Measurements from ENCODE around the gene FRMD6.

Gene FRMD6

DNA sequence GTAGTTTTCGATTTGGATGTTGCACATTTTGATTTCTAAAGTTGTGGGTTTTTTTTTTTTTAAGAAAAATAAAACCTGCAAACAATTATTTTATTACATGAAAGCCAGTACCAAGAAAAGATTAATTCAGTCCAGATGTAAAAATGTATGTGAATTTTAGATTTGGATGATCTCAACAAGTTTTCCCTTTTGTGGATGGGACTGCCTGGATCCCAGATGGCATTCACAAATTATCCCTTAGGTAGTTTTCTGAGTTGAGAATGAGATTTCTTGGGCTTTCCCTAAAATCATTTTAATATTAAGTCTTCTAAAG is 2.8 kb downstream of the FRMD6 start:
- DNase-seq (ENCODE audit: extremely low spot score), result no peak
- POLR2A ChIA-PET, result no interaction called here
- no peak for TF ChIP-seq LEF1 (IDR thresholded peaks at IDR 0.05; ENCODE audit: borderline replicate concordance)
- CTCF ChIA-PET, result interaction anchor here (0.9 kb wide), 1 partner anchor 13 kb away, joined by 4 read pairs; no protein-coding TSS in a partner anchor

DNA sequence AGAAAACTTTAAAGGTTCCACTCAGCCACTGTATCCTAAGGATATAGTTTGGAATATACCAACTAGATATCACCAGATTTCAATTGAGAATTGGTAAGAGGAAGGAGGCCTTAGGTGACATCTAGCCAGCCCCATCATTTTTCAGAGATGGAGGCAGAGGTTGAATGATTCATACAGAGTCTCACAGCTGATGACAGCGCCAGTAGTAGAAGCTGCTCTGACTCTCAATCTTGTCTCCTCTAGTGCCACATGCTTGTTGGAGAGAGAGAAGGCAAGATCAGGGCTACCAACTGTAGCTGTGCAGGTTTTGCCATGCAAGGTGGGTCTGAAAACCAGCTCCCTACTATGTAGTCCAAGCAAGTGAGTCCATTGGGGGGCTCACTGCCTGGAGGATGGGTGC is 6.1 kb downstream of the FRMD6 start:
- POLR2A ChIA-PET, result interaction anchor here (1.0 kb wide), 1 partner anchor 74 kb away, joined by 3 read pairs; no protein-coding TSS in a partner anchor
- CTCF ChIA-PET, result interaction anchor here (0.5 to 0.7 kb wide), 2 partner anchors 76 to 449 kb away, joined by 3 to 4 read pairs; no protein-coding TSS in a partner anchor
- TF ChIP-seq ELF4 (IDR thresholded peaks at IDR 0.05), result no peak
- TF ChIP-seq NFRKB (IDR thresholded peaks at IDR 0.05), result no peak
- TF ChIP-seq HDGF (IDR thresholded peaks at IDR 0.05; ENCODE audit: borderline replicate concordance), result no peak
- TF ChIP-seq L3MBTL2 (conservative IDR thresholded peaks at IDR 0.05), result no peak
- TF ChIP-seq, protein P1, sequence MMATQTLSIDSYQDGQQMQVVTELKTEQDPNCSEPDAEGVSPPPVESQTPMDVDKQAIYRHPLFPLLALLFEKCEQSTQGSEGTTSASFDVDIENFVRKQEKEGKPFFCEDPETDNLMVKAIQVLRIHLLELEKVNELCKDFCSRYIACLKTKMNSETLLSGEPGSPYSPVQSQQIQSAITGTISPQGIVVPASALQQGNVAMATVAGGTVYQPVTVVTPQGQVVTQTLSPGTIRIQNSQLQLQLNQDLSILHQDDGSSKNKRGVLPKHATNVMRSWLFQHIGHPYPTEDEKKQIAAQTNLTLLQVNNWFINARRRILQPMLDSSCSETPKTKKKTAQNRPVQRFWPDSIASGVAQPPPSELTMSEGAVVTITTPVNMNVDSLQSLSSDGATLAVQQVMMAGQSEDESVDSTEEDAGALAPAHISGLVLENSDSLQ (IDR thresholded peaks at IDR 0.05), result no peak
- TF ChIP-seq FOXK2 (IDR thresholded peaks at IDR 0.05), result no peak
- no peak for TF ChIP-seq SP1 (IDR thresholded peaks at IDR 0.05)
- no peak for TF ChIP-seq ARNT (IDR thresholded peaks at IDR 0.05)
- TF ChIP-seq FOXA1 (IDR thresholded peaks at IDR 0.05), result no peak
- no peak for TF ChIP-seq ZNF384 (IDR thresholded peaks at IDR 0.05)
- no peak for TF ChIP-seq SUZ12 (IDR thresholded peaks at IDR 0.05)
- no peak for TF ChIP-seq BHLHE40 (IDR thresholded peaks at IDR 0.05; ENCODE audit: borderline replicate concordance)
- no peak for TF ChIP-seq TARDBP (IDR thresholded peaks at IDR 0.05)
- no peak for TF ChIP-seq CTBP1 (IDR thresholded peaks at IDR 0.05; ENCODE audit: borderline replicate concordance)
- TF ChIP-seq FOXM1 (IDR thresholded peaks at IDR 0.05; ENCODE audit: borderline replicate concordance), result no peak
- no peak for TF ChIP-seq LEF1 (IDR thresholded peaks at IDR 0.05; ENCODE audit: borderline replicate concordance)
- no peak for DNase-seq (ENCODE audit: extremely low spot score)

DNA sequence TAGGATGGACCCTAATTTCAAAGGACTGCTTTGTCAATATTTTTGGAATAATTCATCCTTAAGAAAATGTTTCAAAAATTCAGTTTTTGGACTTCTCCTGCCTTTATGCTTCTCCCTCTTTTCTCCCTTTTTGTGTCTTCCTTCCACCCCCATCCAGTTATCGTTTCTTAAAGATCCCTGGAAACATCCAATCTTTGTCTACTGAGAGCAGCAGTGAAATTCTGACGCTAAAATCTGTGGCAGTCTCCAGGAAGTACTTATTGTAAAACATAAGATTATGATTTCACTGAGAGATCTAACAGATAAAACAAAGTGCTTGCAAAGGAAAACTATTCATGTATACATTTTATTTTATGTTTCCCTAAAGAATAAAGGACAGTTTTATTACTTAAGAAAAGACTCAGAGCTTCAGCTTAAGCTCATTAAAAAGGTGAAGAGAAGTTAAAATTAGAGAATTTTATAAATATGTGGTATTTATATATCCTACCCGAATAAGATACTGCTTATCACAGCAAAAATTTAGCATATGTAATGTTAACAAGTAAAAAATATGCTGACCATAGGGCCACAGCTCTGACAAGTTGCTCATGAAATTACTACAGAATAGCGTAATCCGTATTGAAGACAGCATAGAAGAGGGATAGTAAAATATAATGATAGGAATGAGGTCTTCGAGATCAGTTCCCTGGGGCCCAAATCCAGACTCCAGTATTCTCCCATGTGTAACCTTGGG is 6.9 kb downstream of the FRMD6 start:
- TF ChIP-seq L3MBTL2 (conservative IDR thresholded peaks at IDR 0.05), result no peak
- TF ChIP-seq FOXK2 (IDR thresholded peaks at IDR 0.05), result no peak
- TF ChIP-seq NFRKB (IDR thresholded peaks at IDR 0.05), result no peak
- no peak for TF ChIP-seq HDGF (IDR thresholded peaks at IDR 0.05; ENCODE audit: borderline replicate concordance)
- no peak for TF ChIP-seq LEF1 (IDR thresholded peaks at IDR 0.05; ENCODE audit: borderline replicate concordance)
- no peak for TF ChIP-seq TARDBP (IDR thresholded peaks at IDR 0.05)
- TF ChIP-seq, protein P1 (IDR thresholded peaks at IDR 0.05), result no peak
- TF ChIP-seq ZNF384 (IDR thresholded peaks at IDR 0.05), result no peak
- DNase-seq (ENCODE audit: extremely low spot score), result no peak
- POLR2A ChIA-PET, result interaction anchor here (1.0 kb wide), 1 partner anchor 75 kb away, joined by 3 read pairs; no protein-coding TSS in a partner anchor
- CTCF ChIA-PET, result no interaction called here

DNA sequence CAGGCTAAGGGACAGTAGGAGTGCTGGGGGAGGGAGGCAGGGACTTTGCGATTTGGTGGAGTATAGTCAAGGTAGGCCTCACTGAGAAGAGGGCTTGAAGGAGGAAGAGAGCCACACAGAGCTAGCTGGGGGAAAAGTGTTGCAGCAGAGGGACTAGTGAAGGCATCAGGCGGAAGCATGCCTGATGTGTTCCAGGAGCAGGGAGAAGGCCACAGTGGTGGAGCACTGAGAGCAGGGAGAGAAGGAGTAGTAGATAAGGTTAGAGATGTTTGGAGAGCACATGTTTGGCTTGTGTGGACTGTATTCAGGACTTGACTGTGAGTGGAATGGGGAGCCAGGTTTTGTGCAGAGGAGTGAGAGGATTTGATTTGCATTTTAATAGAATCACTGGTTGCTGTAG is 9.0 kb downstream of the FRMD6 start:
- POLR2A ChIA-PET, result no interaction called here
- DNase-seq (ENCODE audit: extremely low spot score), result no peak
- TF ChIP-seq L3MBTL2 (conservative IDR thresholded peaks at IDR 0.05) (no peak), TARDBP (IDR thresholded peaks at IDR 0.05) (no peak)
- CTCF ChIA-PET, result no interaction called here

DNA sequence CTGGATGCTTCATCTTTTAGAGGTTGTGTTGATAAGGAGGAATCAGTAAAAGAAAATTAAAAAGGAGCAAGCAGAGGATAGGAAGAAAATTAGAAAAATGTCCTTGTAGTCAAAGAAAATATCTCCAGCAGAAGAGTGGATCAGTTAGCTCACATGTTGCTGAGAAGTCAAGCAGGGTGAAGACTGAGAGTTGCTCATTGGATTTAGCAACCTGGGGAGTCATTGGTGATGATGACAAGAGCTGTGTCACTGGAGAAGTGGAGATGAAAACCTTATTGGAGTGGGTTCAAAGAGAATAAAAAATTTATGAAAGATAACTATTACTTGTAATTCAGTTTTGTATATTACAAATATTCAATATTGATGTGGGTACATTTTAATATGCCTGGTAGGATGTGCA is 9.8 kb downstream of the FRMD6 start:
- ChIA-PET CTCF (no interaction called here), POLR2A (no interaction called here)
- TF ChIP-seq ARNT (IDR thresholded peaks at IDR 0.05) (no peak), ZNF384 (IDR thresholded peaks at IDR 0.05) (no peak), SP1 (IDR thresholded peaks at IDR 0.05) (no peak), TARDBP (IDR thresholded peaks at IDR 0.05) (no peak), FOXA1 (IDR thresholded peaks at IDR 0.05) (no peak), CTBP1 (IDR thresholded peaks at IDR 0.05; ENCODE audit: borderline replicate concordance) (no peak), FOXK2 (IDR thresholded peaks at IDR 0.05) (no peak), FOXM1 (IDR thresholded peaks at IDR 0.05; ENCODE audit: borderline replicate concordance) (no peak), HDGF (IDR thresholded peaks at IDR 0.05; ENCODE audit: borderline replicate concordance) (no peak), NFRKB (IDR thresholded peaks at IDR 0.05) (no peak)
- TF ChIP-seq, protein P1 (IDR thresholded peaks at IDR 0.05), result no peak
- DNase-seq (ENCODE audit: extremely low spot score), result no peak

DNA sequence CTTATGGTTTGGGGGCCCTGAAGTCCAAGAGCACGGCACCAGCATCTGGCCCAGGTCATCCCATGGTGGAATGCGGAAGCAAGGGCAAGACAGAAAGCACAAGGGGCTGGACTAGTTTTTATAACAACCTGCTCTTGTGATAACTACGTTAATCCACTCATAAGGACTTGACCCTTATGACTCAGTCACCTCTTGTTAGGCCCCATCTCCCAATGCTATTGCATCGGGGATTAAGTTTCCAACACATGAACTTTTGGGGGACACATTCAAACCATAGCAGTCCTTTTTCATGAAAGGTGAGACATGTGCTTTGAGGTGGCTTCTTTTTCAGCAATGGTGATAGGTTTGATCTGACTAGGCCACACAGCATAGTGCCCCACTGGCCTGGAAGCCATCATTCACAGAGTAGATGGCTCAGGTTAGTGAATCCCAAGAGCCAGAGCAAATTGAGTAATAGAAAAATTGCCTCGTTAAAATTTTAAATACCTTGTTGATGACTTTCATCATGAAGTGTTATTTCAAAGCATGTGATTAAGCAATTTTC is 12.1 kb downstream of the FRMD6 start:
- DNase-seq (ENCODE audit: extremely low spot score), result no peak
- ChIA-PET CTCF (no interaction called here), POLR2A (no interaction called here)
- no peak for TF ChIP-seq ARNT (IDR thresholded peaks at IDR 0.05)
- TF ChIP-seq ELF4 (IDR thresholded peaks at IDR 0.05), result no peak
- TF ChIP-seq HDGF (IDR thresholded peaks at IDR 0.05; ENCODE audit: borderline replicate concordance), result no peak
- TF ChIP-seq, protein P1 (IDR thresholded peaks at IDR 0.05), result no peak
- no peak for TF ChIP-seq FOXA1 (IDR thresholded peaks at IDR 0.05)
- TF ChIP-seq FOXK2 (IDR thresholded peaks at IDR 0.05), result no peak
- no peak for TF ChIP-seq SP1 (IDR thresholded peaks at IDR 0.05)
- no peak for TF ChIP-seq NFRKB (IDR thresholded peaks at IDR 0.05)
- TF ChIP-seq SUZ12 (IDR thresholded peaks at IDR 0.05), result no peak
- TF ChIP-seq BHLHE40 (IDR thresholded peaks at IDR 0.05; ENCODE audit: borderline replicate concordance), result no peak
- TF ChIP-seq L3MBTL2 (conservative IDR thresholded peaks at IDR 0.05), result no peak
- TF ChIP-seq FOXM1 (IDR thresholded peaks at IDR 0.05; ENCODE audit: borderline replicate concordance), result no peak
- TF ChIP-seq CTBP1 (IDR thresholded peaks at IDR 0.05; ENCODE audit: borderline replicate concordance), result no peak
- no peak for TF ChIP-seq TARDBP (IDR thresholded peaks at IDR 0.05)
- TF ChIP-seq ZNF384 (IDR thresholded peaks at IDR 0.05), result no peak
- no peak for TF ChIP-seq LEF1 (IDR thresholded peaks at IDR 0.05; ENCODE audit: borderline replicate concordance)
